Stimulated activated naive CD8-positive, alpha-beta T cell treated with anti-CD3 and anti-CD28 coated beads, Interleukin-15, Interleukin-2, amounts not matched to agents 100 ng/mL and 50 ng/mL, for 24 hours (primary cell): ENCODE data around the gene CDK11A.
A peak's percentile ranks its signal among the peaks of the same experiment; 100 is the strongest.
"Not testable (repeated sequence)": the region's sequence is repeated elsewhere in the genome, so short reads cannot be mapped to it uniquely, and the experiment has no call there.

ENCODE experiments used
- H3K27ac Mint-ChIP-seq: one replicate; pipeline ENCODE4 v1.8.0; 2021; ENCODE audit warnings: mild to moderate bottlenecking, mixed read lengths
- H3K27me3 Mint-ChIP-seq: one replicate; pipeline ENCODE4 v1.8.0; 2021; ENCODE audit warnings: mixed read lengths
- H3K36me3 Mint-ChIP-seq: one replicate; pipeline ENCODE4 v1.8.0; 2021; ENCODE audit warnings: low read depth, mixed read lengths
- H3K4me1 Mint-ChIP-seq: one replicate; pipeline ENCODE4 v1.8.0; 2021; ENCODE audit warnings: low read depth, mixed read lengths
- H3K4me3 Mint-ChIP-seq: one replicate; pipeline ENCODE4 v1.8.0; 2021; ENCODE audit warnings: mild to moderate bottlenecking, mixed read lengths
- H3K9me3 Mint-ChIP-seq: one replicate; pipeline ENCODE4 v1.8.0; 2021; ENCODE audit warnings: mixed read lengths

Gene CDK11A

GRCh38 chr1:1687846-1688245 lies 36.3 kb downstream of the CDK11A start:
- no peaks in the 10 kb centered on the region for H3K9me3 Mint-ChIP-seq
- H3K4me3 Mint-ChIP-seq, result no peak overlapping the region
- peak overlapping the region; percentile 46 for H3K27ac Mint-ChIP-seq
- H3K36me3 Mint-ChIP-seq, result peaks cover 26% of the 10 kb centered on the region
- peaks cover 56% of the 10 kb centered on the region for H3K4me1 Mint-ChIP-seq
- H3K27me3 Mint-ChIP-seq, result no peaks in the 10 kb centered on the region

GRCh38 chr1:1684031-1684681 lies 40.0 kb downstream of the CDK11A start:
- Mint-ChIP-seq H3K9me3 (no peaks in the 10 kb centered on the region), H3K27ac (peak overlapping the region; percentile 59), H3K4me1 (peaks cover 52% of the 10 kb centered on the region), H3K4me3 (no peak overlapping the region), H3K36me3 (peaks cover 18% of the 10 kb centered on the region), H3K27me3 (no peaks in the 10 kb centered on the region)

DNA sequence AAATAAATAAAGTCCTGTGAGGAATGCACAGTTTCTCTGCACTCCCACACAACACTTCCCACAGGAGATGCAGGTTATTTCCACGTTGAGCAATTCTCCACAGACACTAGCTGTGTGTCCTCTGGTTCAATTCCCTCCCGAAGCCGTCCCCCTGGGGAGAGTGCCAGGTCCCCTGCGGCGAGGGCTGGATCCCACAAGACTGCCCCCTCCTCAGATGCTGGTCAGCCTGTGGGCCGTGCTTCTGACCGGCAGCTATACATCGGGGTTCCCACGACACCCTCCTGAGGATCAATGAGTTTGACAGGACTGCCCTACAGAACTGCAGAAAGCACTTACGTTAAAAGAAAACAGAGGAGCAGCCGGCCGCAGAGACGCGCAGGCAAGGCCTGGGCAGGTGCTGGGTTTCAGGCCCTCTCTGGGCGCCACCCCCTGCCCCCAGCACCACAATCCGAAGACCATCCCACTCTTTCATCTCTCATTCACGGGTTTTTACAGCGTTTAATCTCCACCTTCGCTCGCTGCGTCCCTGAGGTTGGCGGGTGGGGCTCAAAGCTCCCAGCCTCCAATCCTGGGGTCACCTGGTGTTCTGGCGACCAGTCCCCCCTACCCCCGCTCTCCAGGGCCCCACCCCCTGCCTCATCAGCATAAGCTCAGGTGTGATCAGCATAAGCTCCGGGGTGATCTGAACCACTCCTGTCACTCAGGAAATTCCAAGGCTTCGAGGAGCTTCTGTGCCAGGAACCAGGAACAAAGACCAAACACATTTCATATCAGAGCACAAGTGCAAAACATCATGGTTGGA lies 40.9 kb downstream of the CDK11A start:
- no peaks in the 10 kb centered on the region for H3K9me3 Mint-ChIP-seq
- peaks cover 56% of the 10 kb centered on the region for H3K4me1 Mint-ChIP-seq
- peaks cover 15% of the 10 kb centered on the region for H3K36me3 Mint-ChIP-seq
- H3K4me3 Mint-ChIP-seq, result no peak overlapping the region
- H3K27ac Mint-ChIP-seq, result peak overlapping the region; percentile 59
- no peaks in the 10 kb centered on the region for H3K27me3 Mint-ChIP-seq

DNA sequence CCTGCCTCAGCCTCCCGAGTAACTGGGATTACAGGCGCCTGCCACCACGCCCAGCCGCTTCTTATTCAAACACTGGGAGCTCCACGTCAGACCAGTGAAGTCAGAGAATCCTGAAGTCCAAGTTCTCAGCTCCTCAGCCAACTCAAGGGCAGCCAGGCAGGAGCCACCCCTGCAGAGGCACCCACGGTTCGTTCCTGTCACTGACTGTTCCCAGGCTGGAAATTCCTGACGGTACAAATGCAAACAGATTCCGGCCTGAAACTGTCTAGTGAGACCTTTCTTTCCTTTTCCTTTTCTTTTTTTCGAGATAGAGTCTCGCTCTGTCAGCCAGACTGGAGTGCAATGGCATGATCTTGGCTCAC lies 43.3 kb downstream of the CDK11A start:
- Mint-ChIP-seq H3K4me1 (peaks cover 47% of the 10 kb centered on the region), H3K27me3 (no peaks in the 10 kb centered on the region), H3K27ac (no peak overlapping the region), H3K36me3 (peaks cover 10% of the 10 kb centered on the region), H3K9me3 (no peaks in the 10 kb centered on the region), H3K4me3 (no peak overlapping the region)

DNA sequence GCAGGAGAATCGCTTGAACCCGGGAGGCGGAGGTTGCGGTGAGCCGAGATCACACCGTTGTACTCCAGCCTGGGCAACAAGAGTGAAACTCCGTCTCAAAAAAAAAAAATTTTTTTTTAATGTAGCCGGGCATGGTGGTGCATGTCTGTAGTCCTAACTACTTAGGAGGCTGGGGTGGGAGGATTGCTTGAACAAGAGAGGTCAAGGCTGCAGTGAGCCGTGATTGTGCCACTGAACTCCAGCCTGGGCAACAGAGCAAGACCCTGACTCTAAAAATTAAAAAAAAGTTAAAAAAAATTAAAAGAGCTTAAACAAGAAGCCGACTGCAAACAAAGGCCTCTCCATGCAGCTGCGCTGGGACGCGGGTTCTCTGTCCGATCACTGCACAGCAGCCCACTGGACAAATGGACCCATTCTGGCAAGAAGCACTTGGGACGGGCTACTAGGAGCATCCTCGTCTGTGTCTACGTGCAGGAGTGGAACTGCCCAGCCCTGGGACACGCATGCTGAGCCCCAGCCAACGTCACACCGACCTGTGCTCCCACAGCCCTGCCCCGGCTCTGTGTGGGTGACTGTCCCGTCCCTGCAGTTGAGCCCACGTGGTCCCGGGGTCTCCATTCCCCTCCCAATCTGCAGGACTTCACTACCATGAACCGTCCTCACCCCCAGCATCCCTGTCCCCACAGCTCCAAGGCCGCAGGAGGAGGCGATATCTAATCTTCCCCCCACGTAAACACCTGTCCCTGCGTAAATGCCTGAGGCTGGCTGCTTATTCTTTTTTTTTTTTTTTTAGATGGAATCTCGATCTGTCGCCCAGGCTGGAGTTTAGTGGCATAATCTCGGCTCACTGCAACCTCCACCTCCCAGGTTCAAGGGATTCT lies 43.9 kb downstream of the CDK11A start:
- H3K27ac Mint-ChIP-seq, result no peak overlapping the region
- H3K9me3 Mint-ChIP-seq, result no peaks in the 10 kb centered on the region
- no peak overlapping the region for H3K4me3 Mint-ChIP-seq
- peaks cover 44% of the 10 kb centered on the region for H3K4me1 Mint-ChIP-seq
- H3K36me3 Mint-ChIP-seq, result peaks cover 6% of the 10 kb centered on the region
- H3K27me3 Mint-ChIP-seq, result no peaks in the 10 kb centered on the region

DNA sequence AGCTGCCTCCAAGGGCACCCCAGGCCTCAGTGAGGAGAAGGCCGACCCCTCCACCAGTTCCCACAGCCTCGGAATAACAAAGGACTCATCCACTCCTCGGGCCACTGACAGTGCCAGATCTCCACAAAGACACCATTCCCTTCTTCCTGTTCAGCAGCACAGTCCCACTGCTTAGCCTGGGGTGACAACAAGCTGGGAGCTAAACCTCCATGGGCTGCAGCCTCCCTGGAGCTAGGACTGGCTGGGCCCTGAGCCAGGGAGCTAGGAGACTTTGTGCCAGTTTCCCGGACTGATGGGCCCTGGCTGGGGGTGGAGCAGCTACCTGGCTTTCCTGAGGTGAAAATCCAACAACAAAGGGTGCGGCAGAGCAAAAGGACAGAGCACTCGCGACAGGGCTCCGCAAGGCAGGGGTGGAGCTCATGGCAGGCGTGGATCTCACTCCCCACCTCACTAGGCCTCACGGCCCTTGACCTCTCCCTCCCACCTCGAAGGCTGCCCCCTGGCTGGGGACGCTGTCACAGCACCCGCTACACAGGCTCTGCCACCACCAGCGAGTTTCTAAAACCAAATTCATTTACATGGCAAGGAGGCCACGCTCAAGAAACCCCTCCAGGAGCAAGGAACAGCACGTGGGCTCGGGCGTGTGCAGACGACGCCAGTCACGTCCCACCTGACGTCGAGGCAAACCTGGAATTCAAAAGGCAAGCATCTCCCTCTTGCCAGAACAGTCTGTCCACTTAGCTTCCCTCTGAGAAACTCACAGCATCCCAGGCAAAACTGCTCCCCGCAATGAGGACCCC lies 45.4 kb downstream of the CDK11A start:
- no peaks in the 10 kb centered on the region for H3K9me3 Mint-ChIP-seq

DNA sequence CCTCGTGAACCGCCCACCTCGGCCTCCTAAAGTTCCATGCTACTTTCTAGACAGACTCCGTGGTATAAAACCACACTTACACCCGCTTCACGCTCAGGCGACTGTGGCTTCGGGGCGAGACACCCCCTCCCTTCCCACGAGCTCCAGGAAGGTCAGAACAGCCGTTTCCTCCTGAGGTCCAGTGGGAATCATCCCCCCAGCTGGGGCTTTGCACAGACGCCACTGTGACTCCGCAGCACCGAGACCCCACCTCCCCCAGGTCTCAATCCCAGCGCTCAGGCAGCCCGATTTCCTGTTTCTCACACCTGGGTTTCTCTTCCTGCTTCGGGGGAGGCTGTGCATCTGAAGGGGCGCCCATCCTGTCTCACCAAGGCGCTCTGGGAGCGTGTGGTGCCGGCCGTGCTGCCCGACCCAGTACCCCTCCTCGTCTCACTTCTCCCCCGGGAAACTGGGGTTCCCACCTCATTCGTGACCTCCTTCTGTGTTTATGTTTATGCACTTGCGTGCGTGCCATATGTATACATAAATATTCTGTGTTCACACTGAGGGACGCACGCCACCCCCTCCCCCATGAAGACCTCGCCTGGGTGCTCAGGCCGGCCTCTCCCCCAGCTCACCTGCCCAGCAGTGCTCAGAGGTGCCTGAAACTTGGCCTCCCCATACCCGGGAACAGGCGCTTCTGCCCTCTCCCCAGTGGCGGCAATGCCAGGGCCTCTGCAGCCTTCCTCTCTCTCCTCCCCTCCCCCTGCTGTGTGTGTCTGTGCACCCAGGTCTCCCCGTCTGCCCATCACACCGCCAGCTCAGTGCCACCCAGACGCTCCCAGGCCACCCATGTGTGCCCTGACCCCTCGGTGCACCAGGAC lies 46.2 kb downstream of the CDK11A start:
- Mint-ChIP-seq H3K36me3 (peaks cover 8% of the 10 kb centered on the region), H3K4me1 (peaks cover 41% of the 10 kb centered on the region), H3K4me3 (peak overlapping the region; percentile 88), H3K9me3 (no peaks in the 10 kb centered on the region), H3K27ac (peak overlapping the region; percentile 96), H3K27me3 (no peaks in the 10 kb centered on the region)

More for the DNA sequence above, 45.4 kb downstream of the CDK11A start:
- H3K4me3 Mint-ChIP-seq, result peak overlapping the region; percentile 88
- H3K4me1 Mint-ChIP-seq, result peaks cover 45% of the 10 kb centered on the region
- no peaks in the 10 kb centered on the region for H3K27me3 Mint-ChIP-seq
- peaks cover 7% of the 10 kb centered on the region for H3K36me3 Mint-ChIP-seq
- peak overlapping the region; percentile 96 for H3K27ac Mint-ChIP-seq

- H3K27me3 Mint-ChIP-seq, H3K4me3 Mint-ChIP-seq, H3K27ac Mint-ChIP-seq, H3K9me3 Mint-ChIP-seq: not testable (repeated sequence)
- Mint-ChIP-seq H3K36me3 (peaks cover 20% of the 10 kb centered on the region), H3K4me1 (peaks cover 41% of the 10 kb centered on the region)
These were observed 48.1 kb downstream of the CDK11A start for GRCh38 chr1:1676087-1676486.

GRCh38 chr1:1675218-1675617 lies 48.9 kb downstream of the CDK11A start:
- peaks cover 20% of the 10 kb centered on the region for H3K36me3 Mint-ChIP-seq
- H3K9me3 Mint-ChIP-seq, H3K27ac Mint-ChIP-seq, H3K27me3 Mint-ChIP-seq, H3K4me3 Mint-ChIP-seq: not testable (repeated sequence)
- H3K4me1 Mint-ChIP-seq, result peaks cover 41% of the 10 kb centered on the region

GRCh38 chr1:1674806-1675205 lies 49.4 kb downstream of the CDK11A start:
- Mint-ChIP-seq H3K36me3 (peaks cover 20% of the 10 kb centered on the region), H3K4me1 (peaks cover 41% of the 10 kb centered on the region), H3K27ac (peak overlapping the region; percentile 66)
- H3K4me3 Mint-ChIP-seq, H3K9me3 Mint-ChIP-seq, H3K27me3 Mint-ChIP-seq: not testable (repeated sequence)

- Mint-ChIP-seq H3K4me1 (peaks cover 20% of the 10 kb centered on the region), H3K9me3 (no peaks in the 10 kb centered on the region), H3K4me3 (no peak overlapping the region), H3K36me3 (peaks cover 32% of the 10 kb centered on the region), H3K27ac (no peak overlapping the region), H3K27me3 (no peaks in the 10 kb centered on the region)
These were observed 51.8 kb downstream of the CDK11A start for GRCh38 chr1:1672181-1672965.

DNA sequence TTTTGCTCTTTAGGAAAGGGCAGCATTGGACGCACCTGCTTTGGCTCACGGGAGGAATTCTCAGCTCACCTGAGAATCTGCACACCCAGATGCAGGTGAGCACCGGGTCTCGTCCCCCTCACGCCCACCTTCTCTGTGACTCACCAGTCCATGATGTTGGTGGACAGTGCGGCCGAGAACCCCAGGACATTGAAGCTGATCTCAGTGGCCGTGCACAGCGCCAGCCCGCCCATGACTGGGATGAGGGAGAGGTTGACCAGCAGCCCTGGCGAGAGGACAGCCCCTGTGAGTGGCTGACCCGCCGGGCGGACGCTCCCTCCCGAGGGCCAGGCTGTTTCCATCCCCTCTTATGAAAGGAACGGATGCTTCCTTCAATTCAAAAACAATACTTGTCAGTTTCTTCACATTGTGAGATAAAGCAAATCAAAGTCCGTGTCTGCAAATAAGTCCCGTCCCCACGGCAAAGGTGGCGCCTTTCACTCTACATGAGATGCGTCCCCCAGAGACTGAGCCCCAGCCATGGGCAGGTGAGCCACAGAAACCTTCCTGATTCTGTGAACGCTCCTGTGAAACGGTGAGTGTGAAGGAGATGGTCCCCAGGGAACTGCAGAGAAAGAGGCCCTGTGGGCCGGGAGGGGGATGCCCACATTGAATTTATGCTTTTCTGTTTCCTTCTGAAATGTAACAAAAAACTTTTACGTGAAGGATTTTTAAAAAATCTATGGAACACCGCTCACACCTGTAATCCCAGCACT lies 52.6 kb downstream of the CDK11A start:
- Mint-ChIP-seq H3K36me3 (peaks cover 34% of the 10 kb centered on the region), H3K27me3 (no peaks in the 10 kb centered on the region), H3K4me3 (no peak overlapping the region), H3K9me3 (no peaks in the 10 kb centered on the region), H3K4me1 (peaks cover 17% of the 10 kb centered on the region), H3K27ac (no peak overlapping the region)
